Activated CD8-positive, alpha-beta memory T cell treated with anti-CD3 and anti-CD28 coated beads for 36 hours (primary cell): Measurements from ENCODE around the gene PTBP2. TPM values are rescaled to one million over a fixed set of nuclear protein-coding genes. Genes with fewer than 3 reads are reported as not detected.
"Not testable (repeated sequence)": the region's sequence is repeated elsewhere in the genome, so short reads cannot be mapped to it uniquely, and the experiment has no call there.

Experiments used
- CTCF ChIA-PET: fragments of 350-600 bp; sonication (Branson Sonifier 250); formaldehyde crosslinking; loops from one replicate; lab custom pipeline; 2021; ENCODE audit warnings: antibody characterized with exemption; lab: Charles Lee
- POLR2A ChIA-PET: fragments of 350-600 bp; sonication (Branson Sonifier 250); formaldehyde crosslinking; loops from one replicate; lab custom pipeline; 2021; ENCODE audit warnings: antibody characterized with exemption; lab: Charles Lee
- total RNA-seq, 2 experiments: library from RNA; stranded (reverse); gene quantifications; one replicate each; pipeline ENCODE4 v1.2.3, GENCODE V29; 2021

Gene PTBP2
- total RNA-seq, 2 experiments from 2014 or later = 10.7 to 12.2 TPM

GRCh38 chr1:96723936-96724335 lies 2.4 kb downstream of the PTBP2 start:
- POLR2A ChIA-PET = no interaction called here
- CTCF ChIA-PET = no interaction called here

- ChIA-PET CTCF (no interaction called here), POLR2A (no interaction called here)
These were observed 6.3 kb downstream of the PTBP2 start for GRCh38 chr1:96727860-96728259.

- POLR2A ChIA-PET = no interaction called here
These were observed 9.2 kb downstream of the PTBP2 start for GRCh38 chr1:96730574-96731298.

GRCh38 chr1:96741335-96741734 lies 19.8 kb downstream of the PTBP2 start:
- CTCF ChIA-PET = no interaction called here
- POLR2A ChIA-PET = no interaction called here

More at GRCh38 chr1:96730574-96731298, 9.2 kb downstream of the PTBP2 start:
- CTCF ChIA-PET = no interaction called here

- POLR2A ChIA-PET = no interaction called here
These were observed 25.1 kb downstream of the PTBP2 start for GRCh38 chr1:96746440-96747420.

GRCh38 chr1:96747565-96747964 lies 26.0 kb downstream of the PTBP2 start:
- POLR2A ChIA-PET = no interaction called here

More at GRCh38 chr1:96746440-96747420, 25.1 kb downstream of the PTBP2 start:
- CTCF ChIA-PET = interaction anchor here (0.6 kb wide), 1 partner anchor 115 kb away, joined by 3 read pairs; no protein-coding TSS in a partner anchor

GRCh38 chr1:96748078-96748477 lies 26.5 kb downstream of the PTBP2 start:
- ChIA-PET POLR2A (no interaction called here), CTCF (no interaction called here)

More at GRCh38 chr1:96747565-96747964, 26.0 kb downstream of the PTBP2 start:
- CTCF ChIA-PET = no interaction called here

- ChIA-PET POLR2A (no interaction called here), CTCF (no interaction called here)
These were observed 28.0 kb downstream of the PTBP2 start for GRCh38 chr1:96749618-96750017.

GRCh38 chr1:96752394-96752793 lies 30.8 kb downstream of the PTBP2 start:
- POLR2A ChIA-PET = no interaction called here
- CTCF ChIA-PET = no interaction called here

GRCh38 chr1:96756789-96757188 lies 35.2 kb downstream of the PTBP2 start:
- CTCF ChIA-PET = no interaction called here
- POLR2A ChIA-PET = no interaction called here

- CTCF ChIA-PET, POLR2A ChIA-PET: not testable (repeated sequence)
These were observed 41.0 kb downstream of the PTBP2 start for GRCh38 chr1:96762586-96762985.

- ChIA-PET CTCF (no interaction called here), POLR2A (no interaction called here)
These were observed 41.9 kb downstream of the PTBP2 start for GRCh38 chr1:96763514-96763913.

- CTCF ChIA-PET = no interaction called here
- POLR2A ChIA-PET = no interaction called here
These were observed 42.9 kb downstream of the PTBP2 start for GRCh38 chr1:96764469-96764868.

- ChIA-PET POLR2A (no interaction called here), CTCF (interaction anchor here (0.6 kb wide), 1 partner anchor 1731 kb away, joined by 3 read pairs; no protein-coding TSS in a partner anchor)
These were observed 50.3 kb downstream of the PTBP2 start for GRCh38 chr1:96771847-96772246.

- CTCF ChIA-PET = interaction anchor here (0.6 kb wide), 1 partner anchor 1731 kb away, joined by 3 read pairs; no protein-coding TSS in a partner anchor
- POLR2A ChIA-PET = no interaction called here
These were observed 50.8 kb downstream of the PTBP2 start for GRCh38 chr1:96772349-96772748.

- ChIA-PET CTCF (no interaction called here), POLR2A (no interaction called here)
These were observed 51.4 kb downstream of the PTBP2 start for GRCh38 chr1:96772972-96773371.

- ChIA-PET POLR2A (no interaction called here), CTCF (no interaction called here)
These were observed 60.6 kb downstream of the PTBP2 start for GRCh38 chr1:96782206-96782605.

GRCh38 chr1:96782856-96783255 lies 61.3 kb downstream of the PTBP2 start:
- ChIA-PET POLR2A (no interaction called here), CTCF (no interaction called here)

- ChIA-PET CTCF (no interaction called here), POLR2A (no interaction called here)
These were observed 69.0 kb downstream of the PTBP2 start for GRCh38 chr1:96790599-96790998.

- ChIA-PET POLR2A (no interaction called here), CTCF (no interaction called here)
These were observed 70.6 kb downstream of the PTBP2 start for GRCh38 chr1:96792220-96792619.
